ENCODE results near the gene C2orf42. TPM values are rescaled to one million over a fixed set of nuclear protein-coding genes. Genes with fewer than 3 reads are reported as not detected.
A peak's percentile ranks its signal among the peaks of the same experiment; 100 is the strongest.
"Not testable (repeated sequence)": the region's sequence is repeated elsewhere in the genome, so short reads cannot be mapped to it uniquely, and the experiment has no call there.

Gene C2orf42
- total RNA-seq, 1 experiment from 2014 or later, result 6.8 TPM

- TF ChIP-seq, protein P1, sequence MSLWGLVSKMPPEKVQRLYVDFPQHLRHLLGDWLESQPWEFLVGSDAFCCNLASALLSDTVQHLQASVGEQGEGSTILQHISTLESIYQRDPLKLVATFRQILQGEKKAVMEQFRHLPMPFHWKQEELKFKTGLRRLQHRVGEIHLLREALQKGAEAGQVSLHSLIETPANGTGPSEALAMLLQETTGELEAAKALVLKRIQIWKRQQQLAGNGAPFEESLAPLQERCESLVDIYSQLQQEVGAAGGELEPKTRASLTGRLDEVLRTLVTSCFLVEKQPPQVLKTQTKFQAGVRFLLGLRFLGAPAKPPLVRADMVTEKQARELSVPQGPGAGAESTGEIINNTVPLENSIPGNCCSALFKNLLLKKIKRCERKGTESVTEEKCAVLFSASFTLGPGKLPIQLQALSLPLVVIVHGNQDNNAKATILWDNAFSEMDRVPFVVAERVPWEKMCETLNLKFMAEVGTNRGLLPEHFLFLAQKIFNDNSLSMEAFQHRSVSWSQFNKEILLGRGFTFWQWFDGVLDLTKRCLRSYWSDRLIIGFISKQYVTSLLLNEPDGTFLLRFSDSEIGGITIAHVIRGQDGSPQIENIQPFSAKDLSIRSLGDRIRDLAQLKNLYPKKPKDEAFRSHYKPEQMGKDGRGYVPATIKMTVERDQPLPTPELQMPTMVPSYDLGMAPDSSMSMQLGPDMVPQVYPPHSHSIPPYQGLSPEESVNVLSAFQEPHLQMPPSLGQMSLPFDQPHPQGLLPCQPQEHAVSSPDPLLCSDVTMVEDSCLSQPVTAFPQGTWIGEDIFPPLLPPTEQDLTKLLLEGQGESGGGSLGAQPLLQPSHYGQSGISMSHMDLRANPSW (CRISPR knock-in tag; conservative IDR thresholded peaks at IDR 0.05; ENCODE audit: low read depth), result no peak
- TF ChIP-seq ESRRA (CRISPR knock-in tag; IDR thresholded peaks at IDR 0.05; ENCODE audit: borderline replicate concordance) (no peak), ZNF416 (CRISPR knock-in tag; IDR thresholded peaks at IDR 0.05) (no peak), KAT7 (CRISPR knock-in tag; IDR thresholded peaks at IDR 0.05; ENCODE audit: borderline replicate concordance) (no peak)
Observed at GRCh38 chr2:70111752-70112591, 78.8 kb downstream of the C2orf42 start (continued).

- DNase-seq (ENCODE audit: low spot score); H3K27me3 Mint-ChIP-seq (ENCODE audit: low read depth); H3K4me3 Mint-ChIP-seq; POLR2A ChIA-PET; H3K9me3 Mint-ChIP-seq; H3K27ac Mint-ChIP-seq; H3K36me3 Mint-ChIP-seq; ATAC-seq: not testable (repeated sequence)
- peaks cover 46% of the 10 kb centered on the region for H3K4me1 Mint-ChIP-seq
- CTCF ChIA-PET, result interaction anchor here (0.6 to 1.1 kb wide), 2 partner anchors 9 to 13 kb away, joined by 3 read pairs; no protein-coding TSS in a partner anchor
Observed at GRCh38 chr2:70110397-70110796, 80.4 kb downstream of the C2orf42 start.

DNA sequence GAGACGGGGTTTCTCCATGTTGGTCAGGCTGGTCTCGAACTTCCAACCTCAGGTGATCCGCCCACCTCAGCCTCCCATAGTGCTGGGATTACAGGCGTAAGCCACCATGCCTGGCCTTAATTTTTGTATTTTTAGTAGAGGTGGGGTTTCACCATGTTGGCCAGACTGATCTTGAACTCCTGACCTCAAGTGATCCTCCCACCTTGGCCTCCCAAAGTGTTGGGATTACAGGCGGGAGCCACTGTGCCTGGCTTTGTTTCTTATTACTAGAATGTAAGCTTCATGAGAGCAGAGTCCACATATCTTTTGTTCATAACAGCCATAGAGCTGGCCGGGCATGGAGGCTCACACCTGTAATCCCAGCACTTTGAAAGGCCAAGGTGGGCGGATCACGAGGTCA lies 84.7 kb downstream of the C2orf42 start:
- POLR2A ChIA-PET, result interaction anchor here (0.6 kb wide), 1 partner anchor 275 kb away, joined by 3 read pairs; no protein-coding TSS in a partner anchor
- H3K27ac Mint-ChIP-seq; CTCF ChIA-PET; H3K27me3 Mint-ChIP-seq (ENCODE audit: low read depth); ATAC-seq; DNase-seq (ENCODE audit: low spot score); H3K9me3 Mint-ChIP-seq; H3K36me3 Mint-ChIP-seq; H3K4me3 Mint-ChIP-seq: not testable (repeated sequence)
- H3K4me1 Mint-ChIP-seq, result peaks cover 48% of the 10 kb centered on the region

GRCh38 chr2:70104231-70105111 lies 86.3 kb downstream of the C2orf42 start:
- Mint-ChIP-seq H3K9me3 (no peaks in the 10 kb centered on the region), H3K4me1 (peaks cover 45% of the 10 kb centered on the region), H3K27ac (peak overlapping the region; percentile 86), H3K27me3 (ENCODE audit: low read depth) (no peaks in the 10 kb centered on the region), H3K4me3 (peak overlapping the region; percentile 51), H3K36me3 (no peaks in the 10 kb centered on the region)
- ChIA-PET POLR2A (interaction anchor here (0.7 to 1.0 kb wide), 3 partner anchors 11 to 19 kb away, joined by 3 to 4 read pairs (median 3); no protein-coding TSS in a partner anchor), CTCF (interaction anchor here (0.6 to 1.7 kb wide), 3 partner anchors 22 to 190 kb away, joined by 4 to 5 read pairs (median 4); partner anchors contain the start of gene MXD1)
- DNase-seq (ENCODE audit: low spot score) (no peak), ATAC-seq (0 out of 2 replicates have a peak, but pooled peaks have one; percentile 15)
- TF ChIP-seq ZSCAN18 (CRISPR knock-in tag; IDR thresholded peaks at IDR 0.05) (no peak), AFF4 (CRISPR knock-in tag; IDR thresholded peaks at IDR 0.05; ENCODE audit: borderline replicate concordance) (no peak), MXD4 (CRISPR knock-in tag; IDR thresholded peaks at IDR 0.05; ENCODE audit: borderline replicate concordance) (no peak), FOXJ3 (CRISPR knock-in tag; IDR thresholded peaks at IDR 0.05; ENCODE audit: borderline replicate concordance) (no peak), PREB (CRISPR knock-in tag; IDR thresholded peaks at IDR 0.05; ENCODE audit: borderline replicate concordance) (no peak), RORB (CRISPR knock-in tag; IDR thresholded peaks at IDR 0.05) (no peak), SMAD4 (CRISPR knock-in tag; IDR thresholded peaks at IDR 0.05) (no peak), ELF4 (CRISPR knock-in tag; IDR thresholded peaks at IDR 0.05; ENCODE audit: low read depth) (no peak)
- TF ChIP-seq, protein P1 (CRISPR knock-in tag; conservative IDR thresholded peaks at IDR 0.05; ENCODE audit: low read depth), result no peak
- TF ChIP-seq, protein P2, sequence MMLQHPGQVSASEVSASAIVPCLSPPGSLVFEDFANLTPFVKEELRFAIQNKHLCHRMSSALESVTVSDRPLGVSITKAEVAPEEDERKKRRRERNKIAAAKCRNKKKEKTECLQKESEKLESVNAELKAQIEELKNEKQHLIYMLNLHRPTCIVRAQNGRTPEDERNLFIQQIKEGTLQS (CRISPR knock-in tag; conservative IDR thresholded peaks at IDR 0.05), result no peak
